Epidermal melanocyte (primary cell): ENCODE results near the gene TMEM120B.
"Not testable (repeated sequence)": the region's sequence is repeated elsewhere in the genome, so short reads cannot be mapped to it uniquely, and the experiment has no call there.

ENCODE experiments used
- DNase-seq: peaks from one replicate; pipeline ENCODE4 v3.0.0; 2011; ENCODE audit warnings: low spot score; ENCODE audit not compliant: insufficient read length

The TMEM120B gene

GRCh38 chr12:121709064-121709424 is 3.5 kb upstream of the TMEM120B start:
- not testable (repeated sequence) for DNase-seq

- DNase-seq: no peak
These were observed 3.0 kb upstream of the TMEM120B start for GRCh38 chr12:121709478-121709961.

GRCh38 chr12:121711361-121712189 is 977 bp upstream of the TMEM120B start:
- DNase-seq: no peak

GRCh38 chr12:121712190-121712460 is 427 bp upstream of the TMEM120B start:
- no peak for DNase-seq

GRCh38 chr12:121713257-121713777 is 765 bp downstream of the TMEM120B start:
- DNase-seq: no peak

GRCh38 chr12:121713793-121714192 is 1.2 kb downstream of the TMEM120B start:
- no peak for DNase-seq

GRCh38 chr12:121715055-121715454 is 2.5 kb downstream of the TMEM120B start:
- not testable (repeated sequence) for DNase-seq

GRCh38 chr12:121715862-121716435 is 3.4 kb downstream of the TMEM120B start:
- no peak for DNase-seq

GRCh38 chr12:121717041-121717699 is 4.6 kb downstream of the TMEM120B start:
- no peak for DNase-seq

- DNase-seq: no peak
These were observed 6.2 kb downstream of the TMEM120B start for GRCh38 chr12:121718653-121719239.

- DNase-seq: no peak
These were observed 7.4 kb downstream of the TMEM120B start for GRCh38 chr12:121719926-121720414.

- DNase-seq: no peak
These were observed 8.2 kb downstream of the TMEM120B start for GRCh38 chr12:121720762-121721161.

- DNase-seq: no peak
These were observed 10.0 kb downstream of the TMEM120B start for GRCh38 chr12:121722511-121722910.

GRCh38 chr12:121723200-121723599 is 10.6 kb downstream of the TMEM120B start:
- DNase-seq: no peak

GRCh38 chr12:121724925-121725324 is 12.4 kb downstream of the TMEM120B start:
- no peak for DNase-seq

GRCh38 chr12:121725423-121725822 is 12.9 kb downstream of the TMEM120B start:
- DNase-seq: no peak

- no peak for DNase-seq
These were observed 16.5 kb downstream of the TMEM120B start for GRCh38 chr12:121729021-121729420.

GRCh38 chr12:121731473-121731872 is 18.9 kb downstream of the TMEM120B start:
- DNase-seq: no peak

GRCh38 chr12:121733849-121734248 is 21.3 kb downstream of the TMEM120B start:
- no peak for DNase-seq

- no peak for DNase-seq
These were observed 25.8 kb downstream of the TMEM120B start for GRCh38 chr12:121738340-121738858.

GRCh38 chr12:121740847-121741246 is 28.3 kb downstream of the TMEM120B start:
- no peak for DNase-seq

- DNase-seq: no peak
These were observed 29.2 kb downstream of the TMEM120B start for GRCh38 chr12:121741743-121742142.
